Hematopoietic multipotent progenitor cell treated with erythropoietin and hydrocortisone succinate and interleukin-3 and kit ligand, for 8 days (in vitro differentiated cells): ENCODE measurements around the gene EPN2.
A peak's percentile ranks its signal among the peaks of the same experiment; 100 is the strongest.

Source experiments
- DNase-seq: peaks from one replicate; pipeline ENCODE4 v3.0.0-alpha.2; 2015

The EPN2 gene

GRCh38 chr17:19369846-19370492, 132.8 kb downstream of the EPN2 start:
- DNase-seq = no peak

- no peak for DNase-seq
Measured at GRCh38 chr17:19370493-19370960, 133.4 kb downstream of the EPN2 start.

GRCh38 chr17:19371259-19372010, 134.3 kb downstream of the EPN2 start:
- DNase-seq = no peak

GRCh38 chr17:19372011-19372370, 134.8 kb downstream of the EPN2 start:
- no peak for DNase-seq

- DNase-seq = no peak
Measured at GRCh38 chr17:19372439-19372838, 135.3 kb downstream of the EPN2 start.

- DNase-seq = no peak
Measured at GRCh38 chr17:19372866-19373504, 135.8 kb downstream of the EPN2 start.

GRCh38 chr17:19374136-19374535, 137.0 kb downstream of the EPN2 start:
- no peak for DNase-seq

- DNase-seq = no peak
Measured at GRCh38 chr17:19375732-19376131, 138.6 kb downstream of the EPN2 start.

- peak; percentile 41 for DNase-seq
Measured at GRCh38 chr17:19376811-19377210, 139.6 kb downstream of the EPN2 start.

- DNase-seq = peak; percentile 98
Measured at GRCh38 chr17:19377602-19378415, 140.6 kb downstream of the EPN2 start.

GRCh38 chr17:19378416-19379360, 141.5 kb downstream of the EPN2 start, which contains the start of gene MAPK7:
TSS of gene MAPK7 (plus strand) at chr17:19378498. CDS start at chr17:19378901, 403 bp downstream.
- no peak for DNase-seq

- no peak for DNase-seq
Measured at GRCh38 chr17:19379361-19380065, 142.3 kb downstream of the EPN2 start.

- DNase-seq = no peak
Measured at GRCh38 chr17:19380481-19381301, 143.5 kb downstream of the EPN2 start.

- no peak for DNase-seq
Measured at GRCh38 chr17:19381361-19381740, 144.2 kb downstream of the EPN2 start.

- no peak for DNase-seq
Measured at GRCh38 chr17:19381741-19382444, 144.7 kb downstream of the EPN2 start.

- no peak for DNase-seq
Measured at GRCh38 chr17:19382531-19383444, 145.6 kb downstream of the EPN2 start.

GRCh38 chr17:19383681-19384470, 146.7 kb downstream of the EPN2 start:
- DNase-seq = no peak
